GM23248 (cell line): Measurements from ENCODE around the gene TET3. TPM values are rescaled to one million over a fixed set of nuclear protein-coding genes. Genes with fewer than 3 reads are reported as not detected.

Source experiments
- DNase-seq: peaks from one replicate; pipeline ENCODE4 v3.0.0-alpha.2; 2015
- H2AFZ ChIP-seq: fragments of 200-600 bp; sonication (generic); 2 replicates; pipeline ENCODE4 v1.6.1; 2016; ENCODE audit warnings: antibody characterized with exemption
- H3F3A ChIP-seq: fragments of 200-600 bp; sonication (generic); 2 replicates; pipeline ENCODE4 v1.6.1; 2016; ENCODE audit warnings: mild to moderate bottlenecking, antibody characterized with exemption, mixed run types; ENCODE audit not compliant: insufficient read depth
- H3K27ac ChIP-seq: fragments of 200-600 bp; sonication (generic); 2 replicates; pipeline ENCODE4 v1.5.1; 2016; ENCODE audit warnings: mild to moderate bottlenecking
- H3K27me3 ChIP-seq: fragments of 200-600 bp; sonication (generic); replicated peaks from 2 replicates; pipeline ENCODE4 v1.6.1; 2016; ENCODE audit warnings: mild to moderate bottlenecking; ENCODE audit not compliant: insufficient read depth
- H3K36me3 ChIP-seq: fragments of 200-600 bp; sonication (generic); 2 replicates; pipeline ENCODE4 v1.6.1; 2016; ENCODE audit warnings: low read depth, mild to moderate bottlenecking
- H3K4me1 ChIP-seq: fragments of 200-600 bp; sonication (generic); 2 replicates; pipeline ENCODE4 v1.6.1; 2016; ENCODE audit warnings: mild to moderate bottlenecking; ENCODE audit not compliant: insufficient read depth
- H3K4me2 ChIP-seq: fragments of 200-600 bp; sonication (generic); one replicate; pipeline ENCODE4 v1.6.1; 2016; ENCODE audit warnings: mild to moderate bottlenecking; ENCODE audit not compliant: unreplicated experiment
- H3K4me3 ChIP-seq: fragments of 200-600 bp; sonication (generic); 2 replicates; pipeline ENCODE4 v1.5.1; 2016; ENCODE audit warnings: mild to moderate bottlenecking
- H3K79me2 ChIP-seq: fragments of 200-600 bp; sonication (generic); 2 replicates; pipeline ENCODE4 v1.6.1; 2016; ENCODE audit warnings: mild to moderate bottlenecking; ENCODE audit not compliant: insufficient read depth
- H3K9ac ChIP-seq: fragments of 200-600 bp; sonication (generic); 2 replicates; pipeline ENCODE4 v1.6.1; 2016; ENCODE audit warnings: mild to moderate bottlenecking
- H3K9me2 ChIP-seq: fragments of 200-600 bp; sonication (generic); 2 replicates; pipeline ENCODE4 v1.6.1; 2016; ENCODE audit warnings: mixed run types, mild to moderate bottlenecking, moderate library complexity; ENCODE audit not compliant: insufficient read depth
- H3K9me3 ChIP-seq: fragments of 200-600 bp; sonication (generic); one replicate; pipeline ENCODE4 v1.6.1; 2017; ENCODE audit warnings: low read depth
- H4K20me1 ChIP-seq: fragments of 200-600 bp; sonication (generic); 2 replicates; pipeline ENCODE4 v1.6.0; 2016; ENCODE audit not compliant: insufficient read depth
- EZH2 ChIP-seq: fragments of 200-600 bp; sonication (generic); IDR thresholded peaks from 2 replicates; pipeline ENCODE4 v1.6.1; 2018; ENCODE audit warnings: antibody characterized with exemption, mild to moderate bottlenecking; ENCODE audit not compliant: insufficient read depth, poor library complexity, severe bottlenecking
- EZH2phosphoT487 ChIP-seq: fragments of 200-600 bp; sonication (generic); IDR thresholded peaks from 2 replicates; pipeline ENCODE4 v1.6.1; 2018; ENCODE audit warnings: antibody characterized with exemption, moderate library complexity, mild to moderate bottlenecking, low read depth; ENCODE audit not compliant: insufficient read depth
- WGBS, 2 experiments: methylation state at CpG; one replicate each; pipeline ENCODE4 v1.1.6; 2015 to 2017; ENCODE audit warnings: low lambda C conversion rate in 2 of 2, low coverage in 1 of 2; ENCODE audit errors: missing lambda C conversion rate in 2 of 2; 5-methylcytosine and 5-hydroxymethylcytosine counted together
- in situ Hi-C: fragments of 300-500 bp; cut with MboI; formaldehyde crosslinking; loops from 2 replicates; pipeline ENCODE4 v1.15.0; 2020
- polyA plus RNA-seq: library from polyadenylated mRNA; unstranded; fragments of >200 nt; fragmentation: Nextera tagmentation; extraction: Ambion mirVana; gene quantifications from 2 replicates; pipeline ENCODE4 v1.2.1, GENCODE V29; 2016
- total RNA-seq: library from RNA; depleted of rRNA; stranded (reverse); fragments of >200 nt; shearing (Covaris generic); gene quantifications from 2 replicates; pipeline ENCODE4 v1.2.3, GENCODE V29; 2014

TET3 gene
- total and polyA plus RNA-seq, 2 experiments from 2014 or later = 1.3 to 4.3 TPM

- in situ Hi-C loops = no loop called here
- H3F3A ChIP-seq = peaks cover 13% of the 10 kb centered on the region; the same call in 1 of the 2 replicates
- H3K27ac ChIP-seq = peak overlapping the region; percentile 79
- peak overlapping the region; percentile 77 for H3K9ac ChIP-seq
- H3K4me3 ChIP-seq = peak overlapping the region; percentile 87
- peak; percentile 22 for DNase-seq
- peak overlapping the region; percentile 71 for H3K4me2 ChIP-seq
- peak overlapping the region; percentile 60; the same call in 1 of the 2 replicates for H2AFZ ChIP-seq
- H3K27me3 ChIP-seq = no peaks in the 10 kb centered on the region
- no peaks in the 10 kb centered on the region for H3K36me3 ChIP-seq
- 88 to 89% methylated on average over 16 to 18 of the region's 18 CpGs for WGBS, 2 experiments
- no peaks in the 10 kb centered on the region for H3K9me3 ChIP-seq
- peaks cover 48% of the 10 kb centered on the region for H3K79me2 ChIP-seq
- TF ChIP-seq EZH2phosphoT487 = no peak
- no peak for TF ChIP-seq EZH2
- H4K20me1 ChIP-seq = no peaks in the 10 kb centered on the region
- peaks cover 37% of the 10 kb centered on the region for H3K4me1 ChIP-seq
- no peaks in the 10 kb centered on the region for H3K9me2 ChIP-seq
Measured at GRCh38 chr2:74004212-74005182, 19.8 kb downstream of the TET3 start.

GRCh38 chr2:74005786-74006185, 21.1 kb downstream of the TET3 start:
- whole genome bisulfite sequencing, 2 experiments = 75 to 81% methylated on average over 8 of the region's 8 CpGs

DNA sequence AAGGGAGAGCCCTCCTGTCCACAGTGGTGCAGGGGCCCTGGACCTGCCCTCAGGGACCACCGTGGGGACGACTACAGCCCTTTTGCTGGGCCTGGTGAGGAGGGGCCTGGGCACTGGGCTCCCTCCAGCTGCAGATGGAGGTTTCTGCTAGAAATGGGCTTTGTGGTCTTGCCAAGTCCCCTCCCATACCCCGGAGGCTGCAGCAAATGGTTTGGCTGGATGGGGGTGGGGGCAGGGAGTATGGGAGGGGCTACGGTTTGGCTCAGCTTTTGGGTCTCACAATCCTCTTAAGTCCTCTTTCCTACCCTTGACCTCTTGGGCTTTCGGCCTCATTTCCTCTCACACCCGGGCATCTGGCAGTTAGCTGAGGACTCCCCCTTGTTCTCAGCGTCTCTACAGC, 21.7 kb downstream of the TET3 start:
- Histone ChIP-seq H4K20me1 (no peaks in the 10 kb centered on the region), H3K9me2 (no peaks in the 10 kb centered on the region), H3K27ac (no peak overlapping the region), H3K27me3 (no peaks in the 10 kb centered on the region), H3K4me1 (peaks cover 25% of the 10 kb centered on the region), H3K9ac (no peak overlapping the region), H3K9me3 (no peaks in the 10 kb centered on the region), H3K4me3 (no peak overlapping the region), H3K36me3 (no peaks in the 10 kb centered on the region), H2AFZ (no peak overlapping the region), H3K79me2 (peaks cover 65% of the 10 kb centered on the region), H3F3A (peaks cover 5% of the 10 kb centered on the region; the same call in 1 of the 2 replicates), H3K4me2 (no peak overlapping the region)
- TF ChIP-seq EZH2phosphoT487 (no peak), EZH2 (no peak)
- in situ Hi-C loops = no loop called here
- 42 to 45% methylated on average over 5 to 7 of the region's 7 CpGs for WGBS, 2 experiments
- no peak for DNase-seq

More at GRCh38 chr2:74005786-74006185, 21.1 kb downstream of the TET3 start:
- H3K9me2 ChIP-seq = no peaks in the 10 kb centered on the region
- H3K79me2 ChIP-seq = peaks cover 61% of the 10 kb centered on the region
- no peak overlapping the region for H3K27ac ChIP-seq
- TF ChIP-seq EZH2 (no peak), EZH2phosphoT487 (no peak)
- H3K4me1 ChIP-seq = peaks cover 30% of the 10 kb centered on the region
- H3K4me3 ChIP-seq = no peak overlapping the region
- no peak overlapping the region for H3K9ac ChIP-seq
- no peaks in the 10 kb centered on the region for H4K20me1 ChIP-seq
- no peaks in the 10 kb centered on the region for H3K36me3 ChIP-seq
- in situ Hi-C loops = no loop called here
- peaks cover 10% of the 10 kb centered on the region; the same call in 1 of the 2 replicates for H3F3A ChIP-seq
- H3K9me3 ChIP-seq = no peaks in the 10 kb centered on the region
- peak; percentile 47 for DNase-seq
- no peak overlapping the region for H2AFZ ChIP-seq
- no peak overlapping the region for H3K4me2 ChIP-seq
- no peaks in the 10 kb centered on the region for H3K27me3 ChIP-seq

GRCh38 chr2:74007121-74007520, 22.4 kb downstream of the TET3 start:
- H3K4me3 ChIP-seq = no peak overlapping the region
- DNase-seq = peak; percentile 56

More at GRCh38 chr2:74007121-74007520, 22.4 kb downstream of the TET3 start:
- Histone ChIP-seq H4K20me1 (no peaks in the 10 kb centered on the region), H3K4me2 (no peak overlapping the region), H3F3A (no peaks in the 10 kb centered on the region; the same call in 1 of the 2 replicates), H3K9ac (no peak overlapping the region), H3K79me2 (peaks cover 72% of the 10 kb centered on the region), H3K9me3 (no peaks in the 10 kb centered on the region), H2AFZ (no peak overlapping the region), H3K27me3 (no peaks in the 10 kb centered on the region), H3K4me1 (peaks cover 25% of the 10 kb centered on the region), H3K36me3 (no peaks in the 10 kb centered on the region), H3K9me2 (no peaks in the 10 kb centered on the region), H3K27ac (no peak overlapping the region)
- TF ChIP-seq EZH2 (no peak), EZH2phosphoT487 (no peak)
- WGBS, 2 experiments = 37 to 45% methylated on average over 4 of the region's 4 CpGs
- in situ Hi-C loops = no loop called here
